Mesenchymal stem cell (in vitro differentiated cells and primary cell): ENCODE measurements around the gene KRT82.

ENCODE experiments used
- DNase-seq: peaks from one replicate; pipeline ENCODE4 v3.0.0-alpha.2; 2013
- H2AFZ ChIP-seq: one replicate; pipeline ENCODE4 v1.6.1; 2013; ENCODE audit warnings: low read depth, mild to moderate bottlenecking, control low read depth, inconsistent platforms, low read length, moderate library complexity
- H2AK5ac ChIP-seq: 2 replicates; pipeline ENCODE4 v1.6.1; 2013; ENCODE audit warnings: low read length, moderate library complexity, mild to moderate bottlenecking, inconsistent platforms; ENCODE audit not compliant: severe bottlenecking
- H2BK120ac ChIP-seq: one replicate; pipeline ENCODE4 v1.6.1; 2013; ENCODE audit warnings: low read depth, mild to moderate bottlenecking, inconsistent platforms, low read length, moderate library complexity
- H2BK12ac ChIP-seq, 2 experiments: one replicate each; pipeline ENCODE4 v1.6.1; 2013; ENCODE audit warnings: inconsistent platforms in 2 of 2, low read length in 2 of 2, mild to moderate bottlenecking in 2 of 2, moderate library complexity in 2 of 2, control low read depth in 1 of 2
- H2BK15ac ChIP-seq: one replicate; pipeline ENCODE4 v1.6.1; 2013; ENCODE audit warnings: mild to moderate bottlenecking, low read depth, inconsistent platforms; ENCODE audit not compliant: poor library complexity, severe bottlenecking
- H2BK5ac ChIP-seq: 2 replicates; pipeline ENCODE4 v1.6.1; 2013; ENCODE audit warnings: low read depth, mild to moderate bottlenecking, low read length, control low read depth, inconsistent platforms; ENCODE audit not compliant: poor library complexity, severe bottlenecking
- H3K14ac ChIP-seq, 2 experiments: one replicate each; pipeline ENCODE4 v1.6.1; 2013; ENCODE audit warnings: inconsistent platforms in 2 of 2, low read length in 2 of 2, control low read depth in 1 of 2, mild to moderate bottlenecking in 1 of 2, moderate library complexity in 1 of 2
- H3K18ac ChIP-seq, 2 experiments: one replicate each; pipeline ENCODE4 v1.6.1; 2013; ENCODE audit warnings: inconsistent platforms in 2 of 2, low read length in 2 of 2, control low read depth in 1 of 2, low read depth in 1 of 2, mild to moderate bottlenecking in 1 of 2
- H3K23ac ChIP-seq, 2 experiments: one replicate each; pipeline ENCODE4 v1.6.1; 2013; ENCODE audit warnings: inconsistent platforms in 2 of 2, low read length in 2 of 2, mild to moderate bottlenecking in 2 of 2, moderate library complexity in 2 of 2, control low read depth in 1 of 2
- H3K27ac ChIP-seq: 2 replicates; pipeline ENCODE4 v1.5.1; 2013; ENCODE audit warnings: mild to moderate bottlenecking, moderate library complexity, low read length, control low read depth, inconsistent platforms; ENCODE audit not compliant: poor library complexity, severe bottlenecking
- H3K27me3 ChIP-seq, 2 experiments: 2 replicates each; pipeline versions ENCODE4 v1.6.1 to v1.7.0; 2013; ENCODE audit warnings: low read length in 2 of 2, mild to moderate bottlenecking in 2 of 2, moderate library complexity in 2 of 2, control low read depth in 1 of 2, inconsistent platforms in 1 of 2; ENCODE audit not compliant: control insufficient read depth in 1 of 2, insufficient read depth in 1 of 2
- H3K36me3 ChIP-seq, 2 experiments: 2 replicates each; pipeline versions ENCODE4 v1.6.1 to v1.7.0; 2013; ENCODE audit warnings: low read length in 2 of 2, control low read depth in 1 of 2, inconsistent platforms in 1 of 2, low read depth in 1 of 2, mild to moderate bottlenecking in 1 of 2; ENCODE audit not compliant: insufficient read depth in 2 of 2, control insufficient read depth in 1 of 2
- H3K4ac ChIP-seq, 2 experiments: one replicate each; pipeline ENCODE4 v1.6.1; 2013; ENCODE audit warnings: inconsistent platforms in 2 of 2, low read length in 2 of 2, mild to moderate bottlenecking in 2 of 2, moderate library complexity in 2 of 2, control low read depth in 1 of 2, low read depth in 1 of 2
- H3K4me1 ChIP-seq: 2 replicates; pipeline ENCODE4 v1.6.1; 2013; ENCODE audit warnings: low read depth, low read length, control low read depth; ENCODE audit not compliant: control insufficient read depth, insufficient read depth
- H3K4me2 ChIP-seq: 2 replicates; pipeline ENCODE4 v1.6.1; 2013; ENCODE audit warnings: low read length, mild to moderate bottlenecking, inconsistent platforms; ENCODE audit not compliant: poor library complexity, severe bottlenecking
- H3K4me3 ChIP-seq, 2 experiments: 2 replicates each; pipeline versions ENCODE4 v1.5.1 to v1.7.0; 2013; ENCODE audit warnings: low read length in 2 of 2, mild to moderate bottlenecking in 2 of 2, control low read depth in 1 of 2, low read depth in 1 of 2; ENCODE audit not compliant: insufficient read depth in 1 of 2
- H3K79me1 ChIP-seq: replicated peaks from 2 replicates; pipeline ENCODE4 v1.6.1; 2013; ENCODE audit warnings: mild to moderate bottlenecking, control low read depth, low read length, inconsistent platforms; ENCODE audit not compliant: poor library complexity, severe bottlenecking
- H3K9ac ChIP-seq: 2 replicates; pipeline ENCODE4 v1.7.0; 2013; ENCODE audit warnings: mild to moderate bottlenecking, low read length, moderate library complexity
- H3K9me3 ChIP-seq: 2 replicates; pipeline ENCODE4 v1.7.0; 2013; ENCODE audit warnings: mild to moderate bottlenecking, low read length; ENCODE audit not compliant: control insufficient read depth
- H4K8ac ChIP-seq: one replicate; pipeline ENCODE4 v1.6.1; 2013; ENCODE audit warnings: inconsistent platforms, mild to moderate bottlenecking, low read length, moderate library complexity
- H4K91ac ChIP-seq: one replicate; pipeline ENCODE4 v1.6.1; 2013; ENCODE audit warnings: mild to moderate bottlenecking, low read length, inconsistent platforms
- WGBS: methylation state at CpG from one replicate; pipeline ENCODE4 v1.1.7; 2013; ENCODE audit warnings: mixed read lengths; 5-methylcytosine and 5-hydroxymethylcytosine counted together

Gene KRT82

GRCh38 chr12:52363111-52363679 lies 42.9 kb downstream of the KRT82 start:
- no peak overlapping the region for H2AFZ ChIP-seq
- no peak overlapping the region for H4K91ac ChIP-seq
- no peak overlapping the region for H2BK120ac ChIP-seq
- no peak overlapping the region for H3K9ac ChIP-seq
- no peak overlapping the region for H4K8ac ChIP-seq
- no peak overlapping the region for H2BK12ac ChIP-seq
- peak overlapping the region; percentile 15 for H2BK15ac ChIP-seq
- no peak overlapping the region for H2BK5ac ChIP-seq
- no peak overlapping the region for H2AK5ac ChIP-seq
- no peak overlapping the region for H3K4me2 ChIP-seq
- peaks cover 54 to 78% of the 10 kb centered on the region in 2 experiments for H3K27me3 ChIP-seq
- H3K4me3 ChIP-seq, result no peak overlapping the region
- no peaks in the 10 kb centered on the region for H3K36me3 ChIP-seq
- DNase-seq, result no peak
- no peak overlapping the region for H3K27ac ChIP-seq
- H3K18ac ChIP-seq, result no peak overlapping the region
- peak overlapping the region in 1 of 2 experiments; percentile 72 for H3K14ac ChIP-seq
- no peaks in the 10 kb centered on the region for H3K79me1 ChIP-seq
- WGBS, result 90% methylated on average over 12 of the region's 12 CpGs
- no peak overlapping the region for H3K4ac ChIP-seq
- H3K9me3 ChIP-seq, result no peaks in the 10 kb centered on the region
- H3K23ac ChIP-seq, result no peak overlapping the region
- no peaks in the 10 kb centered on the region for H3K4me1 ChIP-seq

DNA sequence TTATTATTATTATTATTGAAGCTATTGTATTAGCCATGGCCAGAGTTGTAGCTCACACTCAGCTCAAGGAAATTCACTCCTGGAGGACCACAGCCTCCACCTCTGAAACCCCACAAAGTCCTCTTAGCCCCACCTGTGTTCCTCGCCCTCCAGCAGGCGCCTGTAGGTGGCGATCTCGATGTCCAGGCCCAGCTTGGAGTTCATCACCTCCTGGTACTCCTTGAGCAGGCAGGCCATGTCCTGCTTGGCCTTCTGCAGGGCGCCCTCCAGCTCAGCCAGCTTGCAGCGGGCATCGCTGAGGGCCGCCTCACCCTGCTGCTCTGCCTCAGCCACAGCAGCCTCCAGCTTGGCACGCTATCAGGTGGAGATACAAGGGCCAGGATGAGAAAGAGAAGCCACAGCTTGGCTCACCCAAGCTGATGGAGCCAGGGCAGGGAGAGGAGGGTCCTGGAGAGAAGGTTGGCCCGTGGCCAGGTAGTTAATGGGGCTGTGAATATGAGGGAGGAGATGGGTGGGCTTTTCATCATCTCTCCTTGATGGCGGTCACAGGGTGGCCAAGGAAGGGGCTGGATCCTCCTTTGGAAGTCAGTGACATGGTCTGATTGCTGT lies 43.9 kb downstream of the KRT82 start:
- Histone ChIP-seq H3K9ac (no peak overlapping the region), H3K27me3 (peaks cover 51 to 78% of the 10 kb centered on the region in 2 experiments), H2BK12ac (no peak overlapping the region), H2BK15ac (no peak overlapping the region), H4K91ac (no peak overlapping the region), H3K9me3 (no peaks in the 10 kb centered on the region), H3K14ac (no peak overlapping the region), H3K4me1 (no peaks in the 10 kb centered on the region), H2AFZ (no peak overlapping the region), H3K79me1 (no peaks in the 10 kb centered on the region), H3K4me2 (no peak overlapping the region), H3K27ac (no peak overlapping the region), H2BK5ac (no peak overlapping the region), H3K4me3 (no peak overlapping the region), H3K18ac (no peak overlapping the region), H4K8ac (no peak overlapping the region), H2AK5ac (no peak overlapping the region), H3K23ac (no peak overlapping the region), H3K36me3 (no peaks in the 10 kb centered on the region), H3K4ac (no peak overlapping the region), H2BK120ac (no peak overlapping the region)
- WGBS, result 58% methylated on average over 11 of the region's 11 CpGs
- DNase-seq, result no peak

DNA sequence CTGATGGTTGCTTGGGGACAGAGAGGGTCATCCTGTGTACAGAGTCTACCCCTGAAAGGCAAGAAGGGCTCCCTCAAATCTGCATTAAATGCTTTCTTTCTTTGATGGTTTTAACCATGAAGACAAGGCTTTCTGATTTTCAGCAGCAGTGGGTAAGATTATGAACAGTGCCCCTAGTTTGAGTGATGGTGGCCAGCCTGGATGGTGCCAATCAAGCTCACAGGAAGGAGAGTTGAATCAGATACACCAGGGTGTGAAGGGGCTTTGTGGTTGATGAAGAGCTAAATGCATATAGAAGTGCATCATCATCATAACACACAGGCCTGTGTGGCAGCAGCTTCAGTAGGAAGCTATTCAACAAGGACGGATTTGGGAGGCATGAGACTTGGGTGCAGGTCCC lies 44.6 kb downstream of the KRT82 start:
- no peak overlapping the region for H2BK15ac ChIP-seq
- no peaks in the 10 kb centered on the region for H3K36me3 ChIP-seq
- no peak for DNase-seq
- H3K14ac ChIP-seq, result no peak overlapping the region
- H2BK120ac ChIP-seq, result no peak overlapping the region
- no peak overlapping the region for H3K9ac ChIP-seq
- H3K23ac ChIP-seq, result no peak overlapping the region
- no peak overlapping the region for H3K4me3 ChIP-seq
- 83% methylated on average over 1 of the region's 1 CpG for WGBS
- no peak overlapping the region for H2AK5ac ChIP-seq
- no peak overlapping the region for H3K4me2 ChIP-seq
- no peak overlapping the region for H2AFZ ChIP-seq
- H3K79me1 ChIP-seq, result no peaks in the 10 kb centered on the region
- H2BK5ac ChIP-seq, result no peak overlapping the region
- H3K4ac ChIP-seq, result no peak overlapping the region
- H3K27ac ChIP-seq, result no peak overlapping the region
- peaks cover 49 to 77% of the 10 kb centered on the region in 2 experiments for H3K27me3 ChIP-seq
- no peak overlapping the region for H2BK12ac ChIP-seq
- H4K91ac ChIP-seq, result no peak overlapping the region
- no peak overlapping the region for H3K18ac ChIP-seq
- no peaks in the 10 kb centered on the region for H3K4me1 ChIP-seq
- H3K9me3 ChIP-seq, result no peaks in the 10 kb centered on the region
- no peak overlapping the region for H4K8ac ChIP-seq

DNA sequence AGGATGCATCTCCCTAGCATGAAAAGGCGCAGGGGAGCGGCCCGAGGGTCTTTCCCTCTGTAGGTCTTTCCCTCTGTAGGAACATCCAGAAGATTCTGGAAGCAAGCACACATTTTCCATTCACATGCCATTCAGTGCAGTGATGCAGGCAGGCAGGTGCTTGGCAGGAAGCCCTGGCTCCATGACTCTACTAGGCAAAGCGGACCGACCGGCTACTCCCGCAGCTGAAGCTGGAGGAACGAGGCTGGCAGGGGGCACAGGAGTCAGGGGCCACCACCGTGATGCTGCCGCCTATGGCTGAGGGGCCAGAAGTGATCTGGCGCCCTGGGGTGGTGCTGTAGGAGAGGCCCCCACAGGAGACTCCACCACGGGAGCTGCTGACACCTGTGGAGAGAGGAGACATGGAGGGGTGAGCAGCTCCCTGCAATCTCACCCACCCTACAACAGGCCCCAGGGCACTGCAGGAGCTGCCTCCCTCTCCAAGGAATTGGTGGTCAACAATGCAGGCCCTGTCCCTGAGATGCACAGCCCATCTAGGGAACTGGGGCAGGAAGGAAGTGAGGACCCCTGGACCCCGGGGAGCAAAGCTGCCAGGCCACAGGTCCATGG lies 45.4 kb downstream of the KRT82 start:
- Histone ChIP-seq H3K9ac (no peak overlapping the region), H2AK5ac (no peak overlapping the region), H3K4ac (no peak overlapping the region), H4K91ac (no peak overlapping the region), H3K36me3 (no peaks in the 10 kb centered on the region), H2BK15ac (no peak overlapping the region), H3K27me3 (peaks cover 44 to 69% of the 10 kb centered on the region in 2 experiments), H3K23ac (no peak overlapping the region), H4K8ac (no peak overlapping the region), H2BK5ac (no peak overlapping the region), H3K79me1 (no peaks in the 10 kb centered on the region), H3K18ac (no peak overlapping the region), H3K4me3 (no peak overlapping the region), H3K9me3 (no peaks in the 10 kb centered on the region), H3K14ac (no peak overlapping the region), H2BK120ac (no peak overlapping the region), H3K4me1 (peaks cover 2% of the 10 kb centered on the region), H3K4me2 (no peak overlapping the region), H2BK12ac (no peak overlapping the region), H2AFZ (no peak overlapping the region), H3K27ac (no peak overlapping the region)
- DNase-seq, result no peak
- 83% methylated on average over 12 of the region's 13 CpGs for WGBS
